Adrenal gland (tissue), 5 donors: Measurements from ENCODE around the gene SSX3.
"Not testable (repeated sequence)": the region's sequence is repeated elsewhere in the genome, so short reads cannot be mapped to it uniquely, and the experiment has no call there.

ENCODE experiments used
- POLR2A ChIP-seq, 2 donors: fragments of 450-650 bp; IDR thresholded peaks; one replicate each; pipeline ENCODE4 v1.6.1; 2017; ENCODE audit warnings: antibody characterized with exemption in 2 of 2, mild to moderate bottlenecking in 2 of 2, moderate library complexity in 1 of 2
- TF ChIP-seq, protein P1 (sequence below), 6 experiments: fragments of 450-650 bp in 4 of 6; fragments of 200-600 bp in 2 of 6; sonication (generic) in 1 of 6; IDR thresholded peaks; 1 replicate in 5 of 6; 2 replicates in 1 of 6; pipeline versions ENCODE4 v1.5.1 to v1.8.0; 2016 to 2021; ENCODE audit warnings: antibody characterized with exemption in 6 of 6, mild to moderate bottlenecking in 2 of 6, moderate library complexity in 1 of 6
- donor health status: DM: no; HTN: no; CAD: no.

- TF ChIP-seq, protein P1, sequence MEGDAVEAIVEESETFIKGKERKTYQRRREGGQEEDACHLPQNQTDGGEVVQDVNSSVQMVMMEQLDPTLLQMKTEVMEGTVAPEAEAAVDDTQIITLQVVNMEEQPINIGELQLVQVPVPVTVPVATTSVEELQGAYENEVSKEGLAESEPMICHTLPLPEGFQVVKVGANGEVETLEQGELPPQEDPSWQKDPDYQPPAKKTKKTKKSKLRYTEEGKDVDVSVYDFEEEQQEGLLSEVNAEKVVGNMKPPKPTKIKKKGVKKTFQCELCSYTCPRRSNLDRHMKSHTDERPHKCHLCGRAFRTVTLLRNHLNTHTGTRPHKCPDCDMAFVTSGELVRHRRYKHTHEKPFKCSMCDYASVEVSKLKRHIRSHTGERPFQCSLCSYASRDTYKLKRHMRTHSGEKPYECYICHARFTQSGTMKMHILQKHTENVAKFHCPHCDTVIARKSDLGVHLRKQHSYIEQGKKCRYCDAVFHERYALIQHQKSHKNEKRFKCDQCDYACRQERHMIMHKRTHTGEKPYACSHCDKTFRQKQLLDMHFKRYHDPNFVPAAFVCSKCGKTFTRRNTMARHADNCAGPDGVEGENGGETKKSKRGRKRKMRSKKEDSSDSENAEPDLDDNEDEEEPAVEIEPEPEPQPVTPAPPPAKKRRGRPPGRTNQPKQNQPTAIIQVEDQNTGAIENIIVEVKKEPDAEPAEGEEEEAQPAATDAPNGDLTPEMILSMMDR (IDR thresholded peaks at IDR 0.05): not testable (repeated sequence)
- not testable (repeated sequence) for TF ChIP-seq POLR2A (IDR thresholded peaks at IDR 0.05)
Measured at GRCh38 chrX:48397825-48398224, 41.3 kb upstream of the SSX3 start.
